Measurements from ENCODE around the gene MANEA.

Gene MANEA

DNA sequence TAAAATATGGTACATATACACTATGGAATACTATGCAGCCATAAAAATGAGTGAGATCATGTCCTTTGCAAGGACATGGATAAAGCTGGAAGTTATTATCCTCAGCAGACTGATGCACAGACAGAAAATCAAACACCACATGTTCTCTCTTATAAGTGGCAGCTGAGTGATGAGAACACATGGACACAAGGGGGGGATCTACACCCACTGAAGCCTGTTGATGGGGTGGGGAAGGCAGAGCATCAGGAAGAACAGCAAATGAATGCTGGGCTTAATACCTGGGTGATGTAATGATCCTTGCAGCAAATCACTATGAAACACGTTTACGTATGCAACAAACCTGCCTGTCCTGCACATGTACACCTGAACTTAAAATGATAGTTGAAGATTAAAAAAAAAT is 71.3 kb downstream of the MANEA start:
- no peaks in the 10 kb centered on the region for H3K4me1 ChIP-seq (ENCODE audit: control insufficient read depth, insufficient read depth, low read length)
- no peaks in the 10 kb centered on the region for H3K9me3 ChIP-seq (ENCODE audit: control insufficient read depth, insufficient read depth, low read depth, low read length)
- no peak overlapping the region for H3K4me3 ChIP-seq (ENCODE audit: low read depth, low read length)
- no peak overlapping the region for H3K27ac ChIP-seq (ENCODE audit: extremely low read depth, low read depth, low read length)
- TF ChIP-seq ZNF2 (tag by site-specific recombination; IDR thresholded peaks at IDR 0.05) (no peak), MEIS1 (CRISPR knock-in tag; IDR thresholded peaks at IDR 0.05; ENCODE audit: borderline replicate concordance) (no peak), ZNF133 (tag by site-specific recombination; IDR thresholded peaks at IDR 0.05) (no peak), ZNF214 (tag by site-specific recombination; IDR thresholded peaks at IDR 0.05; ENCODE audit: borderline replicate concordance) (no peak), ZFP41 (tag by site-specific recombination; IDR thresholded peaks at IDR 0.05; ENCODE audit: borderline replicate concordance) (no peak), ZSCAN30 (tag by site-specific recombination; IDR thresholded peaks at IDR 0.05) (no peak), ZFP69B (tag by site-specific recombination; IDR thresholded peaks at IDR 0.05) (no peak), MZF1 (tag by site-specific recombination; IDR thresholded peaks at IDR 0.05; ENCODE audit: borderline replicate concordance) (no peak), ZNF221 (tag by site-specific recombination; IDR thresholded peaks at IDR 0.05; ENCODE audit: borderline replicate concordance) (no peak), ZIC2 (tag by site-specific recombination; IDR thresholded peaks at IDR 0.05) (no peak), ZNF274 (IDR thresholded peaks at IDR 0.05; ENCODE audit: low read length) (no peak), ZNF274 (tag by site-specific recombination; IDR thresholded peaks at IDR 0.05; ENCODE audit: borderline replicate concordance) (no peak), ZNF785 (tag by site-specific recombination; IDR thresholded peaks at IDR 0.05) (no peak), ZFP37 (tag by site-specific recombination; IDR thresholded peaks at IDR 0.05) (no peak), ZSCAN16 (tag by site-specific recombination; IDR thresholded peaks at IDR 0.05) (no peak), ZNF776 (tag by site-specific recombination; IDR thresholded peaks at IDR 0.05; ENCODE audit: borderline replicate concordance) (no peak)
- CTCF ChIA-PET: interaction anchor here (0.7 kb wide), 1 partner anchor 272 kb away, joined by 4 read pairs; no protein-coding TSS in a partner anchor
- H3K36me3 ChIP-seq (ENCODE audit: control insufficient read depth in 2 of 2, insufficient read depth in 1 of 2, low read length in 2 of 2): no peaks in the 10 kb centered on the region
- POLR2A ChIA-PET: no interaction called here

DNA sequence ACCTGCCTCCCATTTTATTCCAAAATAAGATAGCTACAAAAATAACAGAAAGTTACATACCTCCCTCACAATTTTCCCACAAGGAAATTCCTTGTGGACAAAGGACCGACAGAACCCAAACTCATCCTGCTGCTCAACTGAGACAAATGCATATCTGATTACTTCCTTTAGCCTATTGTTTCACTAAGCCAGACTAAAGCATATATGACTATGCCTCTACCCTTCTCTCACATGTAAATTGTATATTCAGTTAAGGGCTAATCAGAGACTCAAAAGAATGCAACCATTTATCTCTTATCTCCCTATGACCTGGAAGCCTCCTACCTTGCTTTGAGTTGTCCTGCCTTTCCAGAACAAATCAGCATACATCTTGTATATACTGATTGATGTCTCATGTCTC is 72.1 kb downstream of the MANEA start:
- no peaks in the 10 kb centered on the region for H3K36me3 ChIP-seq (ENCODE audit: control insufficient read depth in 2 of 2, insufficient read depth in 1 of 2, low read length in 2 of 2)
- H3K4me3 ChIP-seq (ENCODE audit: low read depth, low read length): no peak overlapping the region
- CTCF ChIA-PET: interaction anchor here (0.7 kb wide), 1 partner anchor 273 kb away, joined by 4 read pairs; no protein-coding TSS in a partner anchor
- no peak overlapping the region for H3K27ac ChIP-seq (ENCODE audit: extremely low read depth, low read depth, low read length)
- no peaks in the 10 kb centered on the region for H3K4me1 ChIP-seq (ENCODE audit: control insufficient read depth, insufficient read depth, low read length)
- TF ChIP-seq ZNF626 (tag by site-specific recombination; IDR thresholded peaks at IDR 0.05) (no peak), ZNF664 (tag by site-specific recombination; IDR thresholded peaks at IDR 0.05) (no peak), ZNF776 (tag by site-specific recombination; IDR thresholded peaks at IDR 0.05; ENCODE audit: borderline replicate concordance) (no peak)
- no peaks in the 10 kb centered on the region for H3K9me3 ChIP-seq (ENCODE audit: control insufficient read depth, insufficient read depth, low read depth, low read length)
- POLR2A ChIA-PET: no interaction called here

GRCh38 chr6:95654176-95654575 is 76.8 kb downstream of the MANEA start:
- Histone ChIP-seq H3K9me3 (ENCODE audit: control insufficient read depth, insufficient read depth, low read depth, low read length) (no peaks in the 10 kb centered on the region), H3K27ac (ENCODE audit: extremely low read depth, low read depth, low read length) (no peak overlapping the region), H3K4me1 (ENCODE audit: control insufficient read depth, insufficient read depth, low read length) (no peaks in the 10 kb centered on the region), H3K36me3 (ENCODE audit: control insufficient read depth in 2 of 2, insufficient read depth in 1 of 2, low read length in 2 of 2) (no peaks in the 10 kb centered on the region), H3K4me3 (ENCODE audit: low read depth, low read length) (no peak overlapping the region)
- ChIA-PET CTCF (no interaction called here), POLR2A (no interaction called here)
- TF ChIP-seq, protein P1, sequence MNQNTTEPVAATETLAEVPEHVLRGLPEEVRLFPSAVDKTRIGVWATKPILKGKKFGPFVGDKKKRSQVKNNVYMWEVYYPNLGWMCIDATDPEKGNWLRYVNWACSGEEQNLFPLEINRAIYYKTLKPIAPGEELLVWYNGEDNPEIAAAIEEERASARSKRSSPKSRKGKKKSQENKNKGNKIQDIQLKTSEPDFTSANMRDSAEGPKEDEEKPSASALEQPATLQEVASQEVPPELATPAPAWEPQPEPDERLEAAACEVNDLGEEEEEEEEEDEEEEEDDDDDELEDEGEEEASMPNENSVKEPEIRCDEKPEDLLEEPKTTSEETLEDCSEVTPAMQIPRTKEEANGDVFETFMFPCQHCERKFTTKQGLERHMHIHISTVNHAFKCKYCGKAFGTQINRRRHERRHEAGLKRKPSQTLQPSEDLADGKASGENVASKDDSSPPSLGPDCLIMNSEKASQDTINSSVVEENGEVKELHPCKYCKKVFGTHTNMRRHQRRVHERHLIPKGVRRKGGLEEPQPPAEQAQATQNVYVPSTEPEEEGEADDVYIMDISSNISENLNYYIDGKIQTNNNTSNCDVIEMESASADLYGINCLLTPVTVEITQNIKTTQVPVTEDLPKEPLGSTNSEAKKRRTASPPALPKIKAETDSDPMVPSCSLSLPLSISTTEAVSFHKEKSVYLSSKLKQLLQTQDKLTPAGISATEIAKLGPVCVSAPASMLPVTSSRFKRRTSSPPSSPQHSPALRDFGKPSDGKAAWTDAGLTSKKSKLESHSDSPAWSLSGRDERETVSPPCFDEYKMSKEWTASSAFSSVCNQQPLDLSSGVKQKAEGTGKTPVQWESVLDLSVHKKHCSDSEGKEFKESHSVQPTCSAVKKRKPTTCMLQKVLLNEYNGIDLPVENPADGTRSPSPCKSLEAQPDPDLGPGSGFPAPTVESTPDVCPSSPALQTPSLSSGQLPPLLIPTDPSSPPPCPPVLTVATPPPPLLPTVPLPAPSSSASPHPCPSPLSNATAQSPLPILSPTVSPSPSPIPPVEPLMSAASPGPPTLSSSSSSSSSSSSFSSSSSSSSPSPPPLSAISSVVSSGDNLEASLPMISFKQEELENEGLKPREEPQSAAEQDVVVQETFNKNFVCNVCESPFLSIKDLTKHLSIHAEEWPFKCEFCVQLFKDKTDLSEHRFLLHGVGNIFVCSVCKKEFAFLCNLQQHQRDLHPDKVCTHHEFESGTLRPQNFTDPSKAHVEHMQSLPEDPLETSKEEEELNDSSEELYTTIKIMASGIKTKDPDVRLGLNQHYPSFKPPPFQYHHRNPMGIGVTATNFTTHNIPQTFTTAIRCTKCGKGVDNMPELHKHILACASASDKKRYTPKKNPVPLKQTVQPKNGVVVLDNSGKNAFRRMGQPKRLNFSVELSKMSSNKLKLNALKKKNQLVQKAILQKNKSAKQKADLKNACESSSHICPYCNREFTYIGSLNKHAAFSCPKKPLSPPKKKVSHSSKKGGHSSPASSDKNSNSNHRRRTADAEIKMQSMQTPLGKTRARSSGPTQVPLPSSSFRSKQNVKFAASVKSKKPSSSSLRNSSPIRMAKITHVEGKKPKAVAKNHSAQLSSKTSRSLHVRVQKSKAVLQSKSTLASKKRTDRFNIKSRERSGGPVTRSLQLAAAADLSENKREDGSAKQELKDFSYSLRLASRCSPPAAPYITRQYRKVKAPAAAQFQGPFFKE (tag by site-specific recombination; IDR thresholded peaks at IDR 0.05; ENCODE audit: borderline replicate concordance): no peak
- TF ChIP-seq, protein P2, sequence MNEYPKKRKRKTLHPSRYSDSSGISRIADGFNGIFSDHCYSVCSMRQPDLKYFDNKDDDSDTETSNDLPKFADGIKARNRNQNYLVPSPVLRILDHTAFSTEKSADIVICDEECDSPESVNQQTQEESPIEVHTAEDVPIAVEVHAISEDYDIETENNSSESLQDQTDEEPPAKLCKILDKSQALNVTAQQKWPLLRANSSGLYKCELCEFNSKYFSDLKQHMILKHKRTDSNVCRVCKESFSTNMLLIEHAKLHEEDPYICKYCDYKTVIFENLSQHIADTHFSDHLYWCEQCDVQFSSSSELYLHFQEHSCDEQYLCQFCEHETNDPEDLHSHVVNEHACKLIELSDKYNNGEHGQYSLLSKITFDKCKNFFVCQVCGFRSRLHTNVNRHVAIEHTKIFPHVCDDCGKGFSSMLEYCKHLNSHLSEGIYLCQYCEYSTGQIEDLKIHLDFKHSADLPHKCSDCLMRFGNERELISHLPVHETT (tag by site-specific recombination; IDR thresholded peaks at IDR 0.05): no peak
- TF ChIP-seq KLF8 (tag by site-specific recombination; IDR thresholded peaks at IDR 0.05) (no peak), ZNF585B (tag by site-specific recombination; IDR thresholded peaks at IDR 0.05) (no peak), YY2 (tag by site-specific recombination; IDR thresholded peaks at IDR 0.05) (no peak), ZNF274 (IDR thresholded peaks at IDR 0.05; ENCODE audit: low read length) (no peak), ZNF274 (tag by site-specific recombination; IDR thresholded peaks at IDR 0.05; ENCODE audit: borderline replicate concordance) (no peak), ZNF2 (tag by site-specific recombination; IDR thresholded peaks at IDR 0.05) (no peak)
- TF ChIP-seq, protein P3, sequence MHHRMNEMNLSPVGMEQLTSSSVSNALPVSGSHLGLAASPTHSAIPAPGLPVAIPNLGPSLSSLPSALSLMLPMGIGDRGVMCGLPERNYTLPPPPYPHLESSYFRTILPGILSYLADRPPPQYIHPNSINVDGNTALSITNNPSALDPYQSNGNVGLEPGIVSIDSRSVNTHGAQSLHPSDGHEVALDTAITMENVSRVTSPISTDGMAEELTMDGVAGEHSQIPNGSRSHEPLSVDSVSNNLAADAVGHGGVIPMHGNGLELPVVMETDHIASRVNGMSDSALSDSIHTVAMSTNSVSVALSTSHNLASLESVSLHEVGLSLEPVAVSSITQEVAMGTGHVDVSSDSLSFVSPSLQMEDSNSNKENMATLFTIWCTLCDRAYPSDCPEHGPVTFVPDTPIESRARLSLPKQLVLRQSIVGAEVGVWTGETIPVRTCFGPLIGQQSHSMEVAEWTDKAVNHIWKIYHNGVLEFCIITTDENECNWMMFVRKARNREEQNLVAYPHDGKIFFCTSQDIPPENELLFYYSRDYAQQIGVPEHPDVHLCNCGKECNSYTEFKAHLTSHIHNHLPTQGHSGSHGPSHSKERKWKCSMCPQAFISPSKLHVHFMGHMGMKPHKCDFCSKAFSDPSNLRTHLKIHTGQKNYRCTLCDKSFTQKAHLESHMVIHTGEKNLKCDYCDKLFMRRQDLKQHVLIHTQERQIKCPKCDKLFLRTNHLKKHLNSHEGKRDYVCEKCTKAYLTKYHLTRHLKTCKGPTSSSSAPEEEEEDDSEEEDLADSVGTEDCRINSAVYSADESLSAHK (tag by site-specific recombination; IDR thresholded peaks at IDR 0.05): no peak

Data from HEK293 (cell line).